HTR-8/SVneo (cell line): ENCODE results near the gene SDK1.

Experiments used
- DNase-seq: peaks from one replicate; pipeline ENCODE4 v3.0.0; 2011; ENCODE audit warnings: low spot score, mixed read lengths; ENCODE audit not compliant: insufficient read length
- FAIRE-seq: peaks from 2 replicates; lab custom pipeline; 2011; peaks lifted over from hg19 to GRCh38; lab: Jason Lieb, UNC

The SDK1 gene

GRCh38 chr7:3300651-3301448 is at the start of gene SDK1:
TSS of gene SDK1 (plus strand) at chr7:3301252. CDS start at chr7:3301587, 335 bp downstream.
- FAIRE-seq (peak; percentile 96), DNase-seq (peak; percentile 88)

GRCh38 chr7:3254718-3255117 is 46.3 kb upstream of the SDK1 start:
- DNase-seq = no peak
- FAIRE-seq = no peak

GRCh38 chr7:3259711-3260400 is 41.2 kb upstream of the SDK1 start:
- DNase-seq (no peak), FAIRE-seq (peak; percentile 26)

GRCh38 chr7:3260401-3260715 is 40.7 kb upstream of the SDK1 start:
- DNase-seq (no peak), FAIRE-seq (no peak)

GRCh38 chr7:3264693-3265339 is 36.2 kb upstream of the SDK1 start:
- no peak for DNase-seq
- no peak for FAIRE-seq

- FAIRE-seq = no peak
- no peak for DNase-seq
Observed at GRCh38 chr7:3265388-3265787, 35.7 kb upstream of the SDK1 start.

- FAIRE-seq = no peak
- DNase-seq = no peak
Observed at GRCh38 chr7:3266240-3266639, 34.8 kb upstream of the SDK1 start.

- FAIRE-seq = peak; percentile 98
- DNase-seq = peak; percentile 86
Observed at GRCh38 chr7:3267966-3268690, 32.9 kb upstream of the SDK1 start.

- peak; percentile 99 for FAIRE-seq
- no peak for DNase-seq
Observed at GRCh38 chr7:3270362-3270761, 30.7 kb upstream of the SDK1 start.

- FAIRE-seq (peak; percentile 98), DNase-seq (no peak)
Observed at GRCh38 chr7:3271298-3271697, 29.8 kb upstream of the SDK1 start.

GRCh38 chr7:3272691-3273141 is 28.3 kb upstream of the SDK1 start:
- peak; percentile 81 for DNase-seq

GRCh38 chr7:3274131-3274530 is 26.9 kb upstream of the SDK1 start:
- FAIRE-seq (no peak), DNase-seq (no peak)

More at GRCh38 chr7:3272691-3273141, 28.3 kb upstream of the SDK1 start:
- FAIRE-seq = peak; percentile 97

- FAIRE-seq (peak; percentile 28), DNase-seq (no peak)
Observed at GRCh38 chr7:3277604-3278572, 23.2 kb upstream of the SDK1 start.

GRCh38 chr7:3279147-3279818 is 21.8 kb upstream of the SDK1 start:
- DNase-seq (no peak), FAIRE-seq (no peak)

GRCh38 chr7:3280445-3280844 is 20.6 kb upstream of the SDK1 start:
- no peak for DNase-seq
- FAIRE-seq = no peak

GRCh38 chr7:3280946-3281656 is 20.0 kb upstream of the SDK1 start:
- FAIRE-seq (no peak), DNase-seq (no peak)

- no peak for DNase-seq
- peak; percentile 36 for FAIRE-seq
Observed at GRCh38 chr7:3282457-3282856, 18.6 kb upstream of the SDK1 start.

GRCh38 chr7:3283130-3283704 is 17.8 kb upstream of the SDK1 start:
- FAIRE-seq = peak; percentile 48

More at GRCh38 chr7:3283130-3283704, 17.8 kb upstream of the SDK1 start:
- no peak for DNase-seq
